MCF 10A (cell line): ENCODE measurements around the gene BNC2. TPM values are rescaled to one million over a fixed set of nuclear protein-coding genes. Genes with fewer than 3 reads are reported as not detected.

ENCODE experiments used
- BruUV-seq: library from RNA; stranded (reverse); fragments of 400-500 nt; replicated peaks from 2 replicates; lab custom pipeline; 2021; lab: Mats Ljungman, UMichigan
- CTCF ChIA-PET: fragments of 300-600 bp; sonication (Branson Sonifier 250); formaldehyde crosslinking; extraction: SDS; loops from one replicate; lab custom pipeline; 2021; ENCODE audit warnings: antibody characterized with exemption, inconsistent platforms; lab: Yijun Ruan, JAX
- POLR2A ChIA-PET: fragments of 300-600, 350-650 bp; sonication (Branson Sonifier 250); formaldehyde crosslinking; extraction: SDS; loops from one replicate; lab custom pipeline; 2020; ENCODE audit warnings: antibody characterized with exemption, inconsistent platforms; lab: Yijun Ruan, JAX
- DNase-seq: peaks from one replicate; pipeline ENCODE4 v3.0.0-alpha.2; 2018; ENCODE audit not compliant: unreplicated experiment
- H3K27ac Mint-ChIP-seq: one replicate; pipeline ENCODE4 v1.8.0; 2022; ENCODE audit warnings: mild to moderate bottlenecking, low read depth, mixed read lengths; ENCODE audit not compliant: unreplicated experiment
- H3K27me3 Mint-ChIP-seq: one replicate; pipeline ENCODE4 v1.8.0; 2022; ENCODE audit warnings: mixed read lengths; ENCODE audit not compliant: insufficient read depth, unreplicated experiment
- H3K36me3 Mint-ChIP-seq: one replicate; pipeline ENCODE4 v1.8.0; 2022; ENCODE audit warnings: mild to moderate bottlenecking, moderate library complexity, mixed read lengths; ENCODE audit not compliant: insufficient read depth, unreplicated experiment
- H3K4me1 Mint-ChIP-seq: one replicate; pipeline ENCODE4 v1.8.0; 2022; ENCODE audit warnings: mixed read lengths; ENCODE audit not compliant: insufficient read depth, unreplicated experiment
- H3K4me3 Mint-ChIP-seq: one replicate; pipeline ENCODE4 v1.8.0; 2022; ENCODE audit warnings: mild to moderate bottlenecking, moderate library complexity, mixed read lengths; ENCODE audit not compliant: unreplicated experiment
- H3K9me3 Mint-ChIP-seq: one replicate; pipeline ENCODE4 v1.8.0; 2022; ENCODE audit warnings: mixed read lengths; ENCODE audit not compliant: unreplicated experiment
- CTCF ChIP-seq: fragments of 200-600 bp; IDR thresholded peaks from one replicate; pipeline ENCODE4 v1.8.0; 2022; ENCODE audit warnings: antibody characterized with exemption, mild to moderate bottlenecking; ENCODE audit not compliant: unreplicated experiment
- intact Hi-C: fragments of 100-400 bp; cut with micrococcal nuclease; formaldehyde crosslinking; loops from 2 replicates; pipeline ENCODE4 v1.14.1; 2022
- total RNA-seq: library from RNA; stranded (reverse); gene quantifications from 2 replicates; pipeline ENCODE4 v1.2.3, GENCODE V29; 2022

The BNC2 gene
- total RNA-seq, 1 experiment from 2014 or later, result not detected

GRCh38 chr9:16386827-16387077 is 483.7 kb downstream of the BNC2 start:
- ChIA-PET POLR2A (interaction anchor here (1.2 kb wide), 1 partner anchor 56 kb away, joined by 3 read pairs; no protein-coding TSS in a partner anchor), CTCF (interaction anchor here (0.5 to 0.7 kb wide), 4 partner anchors 27 to 440 kb away, joined by 3 to 6 read pairs (median 4); no protein-coding TSS in a partner anchor)
- Mint-ChIP-seq H3K27ac (peak overlapping the region; percentile 73), H3K27me3 (no peaks in the 10 kb centered on the region), H3K4me1 (peaks cover 11% of the 10 kb centered on the region), H3K9me3 (no peaks in the 10 kb centered on the region), H3K4me3 (no peak overlapping the region), H3K36me3 (no peaks in the 10 kb centered on the region)
- peak; percentile 7 for DNase-seq
- no peak for TF ChIP-seq CTCF
- no TSS peak for BruUV-seq
- intact Hi-C loops, result loop anchor here (5.0 kb wide), 1 partner anchor 49 kb away; no protein-coding TSS in a partner anchor

- POLR2A ChIA-PET, result interaction anchor here (1.2 to 1.4 kb wide), 2 partner anchors 57 to 145 kb away, joined by 3 to 4 read pairs; no protein-coding TSS in a partner anchor
- CTCF ChIA-PET, result interaction anchor here (0.5 to 0.7 kb wide), 3 partner anchors 35 to 439 kb away, joined by 3 to 5 read pairs (median 3); no protein-coding TSS in a partner anchor
- intact Hi-C loops, result loop anchor here (5.0 kb wide), 1 partner anchor 49 kb away; no protein-coding TSS in a partner anchor
- no peak overlapping the region for H3K4me3 Mint-ChIP-seq
- no peak for TF ChIP-seq CTCF
- no TSS peak for BruUV-seq
- H3K4me1 Mint-ChIP-seq, result peaks cover 11% of the 10 kb centered on the region
- H3K27ac Mint-ChIP-seq, result peak overlapping the region; percentile 73
- H3K36me3 Mint-ChIP-seq, result no peaks in the 10 kb centered on the region
- H3K27me3 Mint-ChIP-seq, result no peaks in the 10 kb centered on the region
- peak; percentile 76 for DNase-seq
- H3K9me3 Mint-ChIP-seq, result no peaks in the 10 kb centered on the region
These were observed 484.3 kb downstream of the BNC2 start for GRCh38 chr9:16386007-16386826.

GRCh38 chr9:16385590-16385989 is 484.9 kb downstream of the BNC2 start:
- peaks cover 11% of the 10 kb centered on the region for H3K4me1 Mint-ChIP-seq

More at GRCh38 chr9:16385590-16385989, 484.9 kb downstream of the BNC2 start:
- H3K27me3 Mint-ChIP-seq, result no peaks in the 10 kb centered on the region
- no TSS peak for BruUV-seq
- no peak overlapping the region for H3K4me3 Mint-ChIP-seq
- CTCF ChIA-PET, result no interaction called here
- POLR2A ChIA-PET, result interaction anchor here (0.7 to 1.4 kb wide), 3 partner anchors 9 to 145 kb away, joined by 3 to 4 read pairs (median 3); no protein-coding TSS in a partner anchor
- no peak for TF ChIP-seq CTCF
- H3K9me3 Mint-ChIP-seq, result no peaks in the 10 kb centered on the region
- no peak overlapping the region for H3K27ac Mint-ChIP-seq
- intact Hi-C loops, result loop anchor here (5.0 kb wide), 1 partner anchor 48 kb away; no protein-coding TSS in a partner anchor
- peak; percentile 82 for DNase-seq
- no peaks in the 10 kb centered on the region for H3K36me3 Mint-ChIP-seq
